Measurements from ENCODE around the gene TSEN15.

The TSEN15 gene

GRCh38 chr1:184061396-184062003 lies 10.0 kb downstream of the TSEN15 start (continued):
- TF ChIP-seq ZNF266 (tag by site-specific recombination; IDR thresholded peaks at IDR 0.05; ENCODE audit: low read depth) = no peak
- TF ChIP-seq WT1 (tag by site-specific recombination; IDR thresholded peaks at IDR 0.05) = peak; percentile 50; the same call in 1 of the 2 replicates
- no peak for TF ChIP-seq ZNF148 (tag by site-specific recombination; IDR thresholded peaks at IDR 0.05; ENCODE audit: borderline replicate concordance)
- TF ChIP-seq INSM2 (tag by site-specific recombination; IDR thresholded peaks at IDR 0.05) = 0 out of 2 replicates have a peak, but pooled peaks have one; percentile 32
- TF ChIP-seq ZBTB6 (tag by site-specific recombination; IDR thresholded peaks at IDR 0.05) = no peak
- TF ChIP-seq ZBTB1 (tag by site-specific recombination; IDR thresholded peaks at IDR 0.05) = no peak
- peak; percentile 61; the same call in 1 of the 2 replicates for TF ChIP-seq BCL6B (tag by site-specific recombination; IDR thresholded peaks at IDR 0.05)
- no peak for TF ChIP-seq MZF1 (tag by site-specific recombination; IDR thresholded peaks at IDR 0.05; ENCODE audit: borderline replicate concordance)
- TF ChIP-seq ZNF239 (tag by site-specific recombination; IDR thresholded peaks at IDR 0.05) = no peak
- no peak for TF ChIP-seq ZNF510 (tag by site-specific recombination; IDR thresholded peaks at IDR 0.05; ENCODE audit: insufficient replicate concordance)
- no peak for TF ChIP-seq KLF1 (tag by site-specific recombination; IDR thresholded peaks at IDR 0.05)
- no peak for TF ChIP-seq ZNF354C (tag by site-specific recombination; IDR thresholded peaks at IDR 0.05; ENCODE audit: borderline replicate concordance, low read depth)
- TF ChIP-seq ZNF660 (tag by site-specific recombination; IDR thresholded peaks at IDR 0.05) = no peak
- no peak for TF ChIP-seq REST (tag by site-specific recombination; IDR thresholded peaks at IDR 0.05)
- TF ChIP-seq ZNF335 (tag by site-specific recombination; conservative IDR thresholded peaks at IDR 0.05) = peak; percentile 46; the same call in 1 of the 2 replicates
- TF ChIP-seq ZNF596 (tag by site-specific recombination; IDR thresholded peaks at IDR 0.05) = no peak
- no peak for TF ChIP-seq IKZF3 (tag by site-specific recombination; IDR thresholded peaks at IDR 0.05)
- no peak for TF ChIP-seq ZNF837 (tag by site-specific recombination; IDR thresholded peaks at IDR 0.05)
- TF ChIP-seq ZNF544 (tag by site-specific recombination; IDR thresholded peaks at IDR 0.05) = no peak
- no peak for TF ChIP-seq ZNF830 (tag by site-specific recombination; IDR thresholded peaks at IDR 0.05; ENCODE audit: low read depth)
- TF ChIP-seq ZNF645 (tag by site-specific recombination; IDR thresholded peaks at IDR 0.05) = no peak
- TF ChIP-seq ZNF585B (tag by site-specific recombination; IDR thresholded peaks at IDR 0.05) = no peak
- TF ChIP-seq ZNF521 (tag by site-specific recombination; IDR thresholded peaks at IDR 0.05) = no peak

All from HEK293 (cell line).